ENCODE measurements around the gene RCSD1. TPM values are rescaled to one million over a fixed set of nuclear protein-coding genes. Genes with fewer than 3 reads are reported as not detected.

RCSD1 gene
- polyA plus RNA-seq, 1 experiment, result not detected

GRCh38 chr1:167685844-167686243, 55.8 kb downstream of the RCSD1 start:
- no peak for TF ChIP-seq CTCF (IDR thresholded peaks at IDR 0.05; ENCODE audit: low read depth, low read length)
- no peaks in the 10 kb centered on the region for H3K9me3 ChIP-seq (ENCODE audit: control insufficient read depth, insufficient read depth, low read length)
- POLR2A ChIA-PET, result no interaction called here
- no peak overlapping the region for H3K27ac ChIP-seq (ENCODE audit: low read depth, low read length)
- H3K4me3 ChIP-seq (ENCODE audit: low read depth, low read length), result no peak overlapping the region
- CTCF ChIA-PET, result interaction anchor here (1.0 to 2.7 kb wide), 3 partner anchors 70 to 145 kb away, joined by 3 to 20 read pairs (median 4); no protein-coding TSS in a partner anchor
- no peak for DNase-seq (ENCODE audit: low read depth, low spot score)
- H3K27me3 ChIP-seq (ENCODE audit: control insufficient read depth, insufficient read depth, low read length), result peaks cover 10% of the 10 kb centered on the region

- no peaks in the 10 kb centered on the region for H3K9me3 ChIP-seq (ENCODE audit: control insufficient read depth, insufficient read depth, low read length)
- no peak overlapping the region for H3K4me3 ChIP-seq (ENCODE audit: low read depth, low read length)
- ChIA-PET POLR2A (interaction anchor here (0.5 to 0.9 kb wide), 2 partner anchors 136 to 171 kb away, joined by 3 read pairs; no protein-coding TSS in a partner anchor), CTCF (interaction anchor here (0.6 to 2.7 kb wide), 55 partner anchors 9 to 469 kb away, joined by 3 to 72 read pairs (median 4); partner anchors contain the start of genes CREG1 and POU2F1)
- H3K27ac ChIP-seq (ENCODE audit: low read depth, low read length), result no peak overlapping the region
- peak; percentile 68 for DNase-seq (ENCODE audit: low read depth, low spot score)
- peaks cover 13% of the 10 kb centered on the region for H3K27me3 ChIP-seq (ENCODE audit: control insufficient read depth, insufficient read depth, low read length)
- peak; percentile 95 for TF ChIP-seq CTCF (IDR thresholded peaks at IDR 0.05; ENCODE audit: low read depth, low read length)
These were observed 58.0 kb downstream of the RCSD1 start for GRCh38 chr1:167687919-167688519.

GRCh38 chr1:167689567-167689920, 59.5 kb downstream of the RCSD1 start:
- Histone ChIP-seq H3K27ac (ENCODE audit: low read depth, low read length) (no peak overlapping the region), H3K4me3 (ENCODE audit: low read depth, low read length) (no peak overlapping the region), H3K27me3 (ENCODE audit: control insufficient read depth, insufficient read depth, low read length) (peaks cover 13% of the 10 kb centered on the region), H3K9me3 (ENCODE audit: control insufficient read depth, insufficient read depth, low read length) (no peaks in the 10 kb centered on the region)
- no peak for DNase-seq (ENCODE audit: low read depth, low spot score)
- TF ChIP-seq CTCF (IDR thresholded peaks at IDR 0.05; ENCODE audit: low read depth, low read length), result no peak
- ChIA-PET CTCF (interaction anchor here (1.2 to 1.7 kb wide), 2 partner anchors 15 to 89 kb away, joined by 4 to 6 read pairs; no protein-coding TSS in a partner anchor), POLR2A (no interaction called here)

GRCh38 chr1:167690053-167690452, 60.0 kb downstream of the RCSD1 start:
- POLR2A ChIA-PET, result no interaction called here
- no peak overlapping the region for H3K4me3 ChIP-seq (ENCODE audit: low read depth, low read length)

More at GRCh38 chr1:167690053-167690452, 60.0 kb downstream of the RCSD1 start:
- Histone ChIP-seq H3K27me3 (ENCODE audit: control insufficient read depth, insufficient read depth, low read length) (peaks cover 13% of the 10 kb centered on the region), H3K27ac (ENCODE audit: low read depth, low read length) (no peak overlapping the region), H3K9me3 (ENCODE audit: control insufficient read depth, insufficient read depth, low read length) (no peaks in the 10 kb centered on the region)
- CTCF ChIA-PET, result interaction anchor here (1.2 to 1.7 kb wide), 2 partner anchors 14 to 90 kb away, joined by 4 to 6 read pairs; no protein-coding TSS in a partner anchor
- TF ChIP-seq CTCF (IDR thresholded peaks at IDR 0.05; ENCODE audit: low read depth, low read length), result no peak
- DNase-seq (ENCODE audit: low read depth, low spot score), result no peak

Measured in AG04450 (cell line).